PFSK-1 (cell line): ENCODE data around the gene STK24.

Source experiments
- FOXP2 ChIP-seq: optimal IDR thresholded peaks from 2 replicates; pipeline ENCODE3; 2011; ENCODE audit warnings: borderline replicate concordance, control low read depth, inconsistent platforms; ENCODE audit not compliant: insufficient read depth; ENCODE audit errors: extremely low read length, extremely low read depth
- POLR2AphosphoS5 ChIP-seq: IDR thresholded peaks from 2 replicates; pipeline ENCODE4 v1.6.1; 2012; ENCODE audit warnings: low read depth, mild to moderate bottlenecking, control low read depth, low read length, moderate library complexity
- REST ChIP-seq, 2 experiments: IDR thresholded peaks; 2 replicates each; pipeline versions ENCODE4 v1.6.1 to v1.8.0; 2011 to 2012; ENCODE audit warnings: low read depth in 2 of 2, low read length in 2 of 2, control low read depth in 1 of 2, inconsistent platforms in 1 of 2, mild to moderate bottlenecking in 1 of 2, moderate library complexity in 1 of 2; ENCODE audit not compliant: insufficient read depth in 1 of 2
- SIN3A ChIP-seq: IDR thresholded peaks from 2 replicates; pipeline ENCODE4 v1.6.1; 2012; ENCODE audit warnings: mild to moderate bottlenecking, low read length, moderate library complexity, borderline replicate concordance; ENCODE audit not compliant: insufficient read depth
- TAF1 ChIP-seq: IDR thresholded peaks from 2 replicates; pipeline ENCODE4 v1.6.1; 2012; ENCODE audit warnings: low read length, control low read depth, borderline replicate concordance; ENCODE audit not compliant: insufficient read depth

STK24 gene

GRCh38 chr13:98474761-98475160, 102.1 kb downstream of the STK24 start:
- TF ChIP-seq FOXP2 (no peak), TAF1 (no peak), POLR2AphosphoS5 (no peak), SIN3A (no peak), REST (IDR thresholded peaks at IDR 0.05; ENCODE audit: insufficient read depth in 1 of 2, low read depth in 2 of 2, low read length in 2 of 2) (no peak)

GRCh38 chr13:98474292-98474691, 102.6 kb downstream of the STK24 start:
- no peak for TF ChIP-seq FOXP2
- no peak for TF ChIP-seq POLR2AphosphoS5
- no peak for TF ChIP-seq TAF1
- TF ChIP-seq SIN3A = no peak
- TF ChIP-seq REST (IDR thresholded peaks at IDR 0.05; ENCODE audit: insufficient read depth in 1 of 2, low read depth in 2 of 2, low read length in 2 of 2) = no peak

GRCh38 chr13:98473788-98474144, 103.1 kb downstream of the STK24 start:
- TF ChIP-seq FOXP2 (no peak), REST (IDR thresholded peaks at IDR 0.05; ENCODE audit: insufficient read depth in 1 of 2, low read depth in 2 of 2, low read length in 2 of 2) (no peak), POLR2AphosphoS5 (no peak), SIN3A (no peak), TAF1 (no peak)

GRCh38 chr13:98473135-98473787, 103.6 kb downstream of the STK24 start:
- TF ChIP-seq SIN3A (no peak), FOXP2 (no peak), TAF1 (no peak), REST (IDR thresholded peaks at IDR 0.05; ENCODE audit: insufficient read depth in 1 of 2, low read depth in 2 of 2, low read length in 2 of 2) (no peak), POLR2AphosphoS5 (no peak)

GRCh38 chr13:98471934-98472333, 105.0 kb downstream of the STK24 start:
- no peak for TF ChIP-seq FOXP2
- TF ChIP-seq SIN3A = no peak
- no peak for TF ChIP-seq POLR2AphosphoS5
- TF ChIP-seq REST (IDR thresholded peaks at IDR 0.05; ENCODE audit: insufficient read depth in 1 of 2, low read depth in 2 of 2, low read length in 2 of 2) = no peak
- TF ChIP-seq TAF1 = no peak
